HepG2 (cell line): ENCODE data around the gene SLC25A15. TPM values are rescaled to one million over a fixed set of nuclear protein-coding genes. Genes with fewer than 3 reads are reported as not detected.
A peak's percentile ranks its signal among the peaks of the same experiment; 100 is the strongest.

Source experiments
- ATAD3A ChIP-seq: sonication (generic); formaldehyde crosslinking; IDR thresholded peaks from 2 replicates; pipeline ENCODE4 v1.4.0; 2020; ENCODE audit warnings: missing genetic modification reagents
- CBX1 ChIP-seq: IDR thresholded peaks from one replicate; pipeline ENCODE4 v1.6.1; 2016; ENCODE audit warnings: antibody characterized with exemption, low read depth
- EZH2 ChIP-seq: conservative IDR thresholded peaks from 2 replicates; pipeline ENCODE4 v1.6.1; 2012; ENCODE audit warnings: mild to moderate bottlenecking, low read depth, low read length, moderate library complexity
- TCF12 ChIP-seq, 2 experiments: fragments of 450-650 bp in 1 of 2; sonication (generic) in 1 of 2; formaldehyde crosslinking in 1 of 2; IDR thresholded peaks; 2 replicates each; pipeline versions ENCODE4 v1.6.1 to v1.8.0; 2017 to 2022; ENCODE audit warnings: antibody characterized with exemption in 1 of 2, mild to moderate bottlenecking in 1 of 2, missing genetic modification reagents in 1 of 2, moderate library complexity in 1 of 2
- TCF7 ChIP-seq: sonication (generic); IDR thresholded peaks from 2 replicates; pipeline ENCODE4 v1.6.1; 2016; ENCODE audit warnings: antibody characterized with exemption, low read depth
- TOPORS ChIP-seq: sonication (generic); formaldehyde crosslinking; IDR thresholded peaks from 2 replicates; pipeline ENCODE4 v1.8.0; 2023; ENCODE audit warnings: mild to moderate bottlenecking, missing genetic modification reagents
- ZEB1 ChIP-seq: IDR thresholded peaks from 2 replicates; pipeline ENCODE4 v1.6.1; 2012; ENCODE audit warnings: mild to moderate bottlenecking, low read depth, inconsistent platforms; ENCODE audit not compliant: insufficient replicate concordance
- ZNF670 ChIP-seq: sonication (generic); formaldehyde crosslinking; IDR thresholded peaks from 2 replicates; pipeline ENCODE4 v1.8.0; 2022; ENCODE audit warnings: mild to moderate bottlenecking, missing genetic modification reagents, borderline replicate concordance
- ZNF878 ChIP-seq: sonication (generic); formaldehyde crosslinking; IDR thresholded peaks from 2 replicates; pipeline ENCODE4 v1.8.1; 2023; ENCODE audit warnings: mild to moderate bottlenecking, missing genetic modification reagents, moderate library complexity
- ZSCAN21 ChIP-seq: sonication (generic); formaldehyde crosslinking; IDR thresholded peaks from 2 replicates; pipeline ENCODE4 v1.8.0; 2022; ENCODE audit warnings: mild to moderate bottlenecking, missing genetic modification reagents, moderate library complexity, borderline replicate concordance
- polyA plus RNA-seq, 8 experiments: library from polyadenylated mRNA; depleted of rRNA in 3 of 8; stranded (reverse) in 7 of 8; unstranded in 1 of 8; fragments of >200 nt; fragmentation: Illumina TruSeq in 4 of 8; extraction: Trizol in 4 of 8; gene quantifications; 2 replicates each; pipeline versions ENCODE4 v1.2.1 to v1.2.3, GENCODE V29; 2011 to 2016; ENCODE audit warnings: low read depth in 4 of 8, missing spikeins in 1 of 8, mixed read lengths in 1 of 8; ENCODE audit not compliant: insufficient read depth in 1 of 8
- total RNA-seq, 5 experiments: library from RNA; depleted of rRNA; stranded (reverse); fragments of >200 nt; fragmentation: Illumina TruSeq; extraction: Trizol; gene quantifications; 2 replicates each; pipeline ENCODE4 v1.2.3, GENCODE V29; 2016; ENCODE audit warnings: low read depth in 1 of 5
- TF ChIP-seq, protein P1 (sequence below): sonication (generic); formaldehyde crosslinking; IDR thresholded peaks from 2 replicates; pipeline ENCODE4 v1.4.0; 2020; ENCODE audit warnings: mild to moderate bottlenecking, missing genetic modification reagents
- TF ChIP-seq, protein P2 (sequence below): sonication (generic); formaldehyde crosslinking; IDR thresholded peaks from 2 replicates; pipeline ENCODE4 v1.4.0; 2020; ENCODE audit warnings: missing genetic modification reagents
- TF ChIP-seq, protein P3 (sequence below), 2 experiments: sonication (generic) in 1 of 2; formaldehyde crosslinking in 1 of 2; IDR thresholded peaks; 2 replicates each; pipeline versions ENCODE4 v1.6.1 to v1.9.0; 2014 to 2022; ENCODE audit warnings: antibody characterized with exemption in 1 of 2, borderline replicate concordance in 1 of 2, inconsistent platforms in 1 of 2, low read depth in 1 of 2, missing genetic modification reagents in 1 of 2
- TF ChIP-seq, protein P4 (sequence below): sonication (generic); formaldehyde crosslinking; IDR thresholded peaks from 2 replicates; pipeline ENCODE4 v1.9.0; 2021; ENCODE audit warnings: missing genetic modification reagents, mild to moderate bottlenecking, borderline replicate concordance

SLC25A15 gene
- total and polyA plus RNA-seq, 2 of the 13 experiments (the other 11 are each of a cell fraction or from before 2014, with no cell fraction given) = 17.3 to 39.1 TPM

DNA sequence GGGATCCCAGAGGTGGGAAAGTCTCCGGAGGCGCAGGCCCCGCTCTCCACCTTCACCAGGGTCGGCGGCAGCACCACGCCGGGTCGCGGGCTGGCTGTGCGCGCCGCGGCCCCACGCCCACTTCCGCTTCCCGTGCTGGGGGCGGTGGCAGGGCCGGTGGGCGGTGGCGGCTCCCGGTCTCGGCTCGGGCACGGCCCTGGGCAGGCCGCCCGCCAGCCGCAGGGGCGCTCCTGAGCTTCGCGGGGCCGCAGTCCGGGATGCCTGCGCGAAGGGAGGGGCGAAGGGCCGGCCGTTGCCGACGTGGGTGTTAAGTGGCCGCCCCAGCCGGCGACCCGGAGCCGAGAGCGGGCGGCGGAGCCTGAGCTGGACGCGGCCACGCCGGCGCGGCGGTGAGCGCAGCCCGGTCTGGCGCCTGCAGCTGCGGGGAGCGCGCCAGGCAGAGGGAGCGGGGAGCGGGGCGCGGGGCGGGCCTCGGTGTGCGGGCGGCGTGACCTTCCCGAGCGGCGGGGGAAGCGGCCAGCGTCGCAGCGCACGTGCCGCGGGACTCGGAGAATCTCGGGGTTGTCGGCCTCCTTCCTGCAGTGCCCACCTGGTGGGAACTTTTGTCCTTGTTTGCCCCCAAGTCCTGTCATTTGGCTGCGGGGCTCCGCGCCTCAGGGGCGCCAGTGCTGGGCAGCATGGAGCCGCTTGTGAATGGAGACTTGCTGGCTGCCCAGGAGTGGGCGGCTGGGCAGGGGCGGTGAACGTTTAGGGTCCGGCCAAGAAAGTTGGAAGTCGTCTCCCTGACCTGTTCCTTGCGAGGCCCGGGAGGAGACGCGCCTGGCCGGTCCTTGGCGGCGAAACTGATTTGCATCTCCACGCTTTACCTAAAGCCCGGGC, at the start of gene SLC25A15 (continued):
- TF ChIP-seq ZNF670 (no peak), TOPORS (CRISPR knock-in tag) (peak; percentile 73; the same call in 1 of the 2 replicates), CBX1 (peak; percentile 17), ZSCAN21 (CRISPR knock-in tag) (peak; percentile 32; the same call in 1 of the 2 replicates), EZH2 (no peak), TCF12 (IDR thresholded peaks at IDR 0.05) (no peak), TCF12 (CRISPR knock-in tag; IDR thresholded peaks at IDR 0.05) (no peak), TCF7 (no peak), ZEB1 (no peak), ATAD3A (CRISPR knock-in tag) (no peak), ZNF878 (no peak)
- TF ChIP-seq, protein P1, sequence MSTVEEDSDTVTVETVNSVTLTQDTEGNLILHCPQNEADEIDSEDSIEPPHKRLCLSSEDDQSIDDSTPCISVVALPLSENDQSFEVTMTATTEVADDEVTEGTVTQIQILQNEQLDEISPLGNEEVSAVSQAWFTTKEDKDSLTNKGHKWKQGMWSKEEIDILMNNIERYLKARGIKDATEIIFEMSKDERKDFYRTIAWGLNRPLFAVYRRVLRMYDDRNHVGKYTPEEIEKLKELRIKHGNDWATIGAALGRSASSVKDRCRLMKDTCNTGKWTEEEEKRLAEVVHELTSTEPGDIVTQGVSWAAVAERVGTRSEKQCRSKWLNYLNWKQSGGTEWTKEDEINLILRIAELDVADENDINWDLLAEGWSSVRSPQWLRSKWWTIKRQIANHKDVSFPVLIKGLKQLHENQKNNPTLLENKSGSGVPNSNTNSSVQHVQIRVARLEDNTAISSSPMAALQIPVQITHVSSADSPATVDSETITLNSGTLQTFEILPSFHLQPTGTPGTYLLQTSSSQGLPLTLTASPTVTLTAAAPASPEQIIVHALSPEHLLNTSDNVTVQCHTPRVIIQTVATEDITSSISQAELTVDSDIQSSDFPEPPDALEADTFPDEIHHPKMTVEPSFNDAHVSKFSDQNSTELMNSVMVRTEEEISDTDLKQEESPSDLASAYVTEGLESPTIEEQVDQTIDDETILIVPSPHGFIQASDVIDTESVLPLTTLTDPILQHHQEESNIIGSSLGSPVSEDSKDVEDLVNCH = no peak
- TF ChIP-seq, protein P2, sequence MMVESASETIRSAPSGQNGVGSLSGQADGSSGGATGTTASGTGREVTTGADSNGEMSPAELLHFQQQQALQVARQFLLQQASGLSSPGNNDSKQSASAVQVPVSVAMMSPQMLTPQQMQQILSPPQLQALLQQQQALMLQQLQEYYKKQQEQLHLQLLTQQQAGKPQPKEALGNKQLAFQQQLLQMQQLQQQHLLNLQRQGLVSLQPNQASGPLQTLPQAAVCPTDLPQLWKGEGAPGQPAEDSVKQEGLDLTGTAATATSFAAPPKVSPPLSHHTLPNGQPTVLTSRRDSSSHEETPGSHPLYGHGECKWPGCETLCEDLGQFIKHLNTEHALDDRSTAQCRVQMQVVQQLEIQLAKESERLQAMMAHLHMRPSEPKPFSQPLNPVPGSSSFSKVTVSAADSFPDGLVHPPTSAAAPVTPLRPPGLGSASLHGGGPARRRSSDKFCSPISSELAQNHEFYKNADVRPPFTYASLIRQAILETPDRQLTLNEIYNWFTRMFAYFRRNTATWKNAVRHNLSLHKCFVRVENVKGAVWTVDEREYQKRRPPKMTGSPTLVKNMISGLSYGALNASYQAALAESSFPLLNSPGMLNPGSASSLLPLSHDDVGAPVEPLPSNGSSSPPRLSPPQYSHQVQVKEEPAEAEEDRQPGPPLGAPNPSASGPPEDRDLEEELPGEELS (CRISPR knock-in tag) = 0 out of 2 replicates have a peak, but pooled peaks have one; percentile 11
- TF ChIP-seq, protein P3, sequence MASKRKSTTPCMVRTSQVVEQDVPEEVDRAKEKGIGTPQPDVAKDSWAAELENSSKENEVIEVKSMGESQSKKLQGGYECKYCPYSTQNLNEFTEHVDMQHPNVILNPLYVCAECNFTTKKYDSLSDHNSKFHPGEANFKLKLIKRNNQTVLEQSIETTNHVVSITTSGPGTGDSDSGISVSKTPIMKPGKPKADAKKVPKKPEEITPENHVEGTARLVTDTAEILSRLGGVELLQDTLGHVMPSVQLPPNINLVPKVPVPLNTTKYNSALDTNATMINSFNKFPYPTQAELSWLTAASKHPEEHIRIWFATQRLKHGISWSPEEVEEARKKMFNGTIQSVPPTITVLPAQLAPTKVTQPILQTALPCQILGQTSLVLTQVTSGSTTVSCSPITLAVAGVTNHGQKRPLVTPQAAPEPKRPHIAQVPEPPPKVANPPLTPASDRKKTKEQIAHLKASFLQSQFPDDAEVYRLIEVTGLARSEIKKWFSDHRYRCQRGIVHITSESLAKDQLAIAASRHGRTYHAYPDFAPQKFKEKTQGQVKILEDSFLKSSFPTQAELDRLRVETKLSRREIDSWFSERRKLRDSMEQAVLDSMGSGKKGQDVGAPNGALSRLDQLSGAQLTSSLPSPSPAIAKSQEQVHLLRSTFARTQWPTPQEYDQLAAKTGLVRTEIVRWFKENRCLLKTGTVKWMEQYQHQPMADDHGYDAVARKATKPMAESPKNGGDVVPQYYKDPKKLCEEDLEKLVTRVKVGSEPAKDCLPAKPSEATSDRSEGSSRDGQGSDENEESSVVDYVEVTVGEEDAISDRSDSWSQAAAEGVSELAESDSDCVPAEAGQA (IDR thresholded peaks at IDR 0.05; ENCODE audit: low read depth) = no peak
- TF ChIP-seq, protein P3 (CRISPR knock-in tag; IDR thresholded peaks at IDR 0.05; ENCODE audit: borderline replicate concordance) = peak; percentile 49; the same call in 1 of the 2 replicates
- TF ChIP-seq, protein P4, sequence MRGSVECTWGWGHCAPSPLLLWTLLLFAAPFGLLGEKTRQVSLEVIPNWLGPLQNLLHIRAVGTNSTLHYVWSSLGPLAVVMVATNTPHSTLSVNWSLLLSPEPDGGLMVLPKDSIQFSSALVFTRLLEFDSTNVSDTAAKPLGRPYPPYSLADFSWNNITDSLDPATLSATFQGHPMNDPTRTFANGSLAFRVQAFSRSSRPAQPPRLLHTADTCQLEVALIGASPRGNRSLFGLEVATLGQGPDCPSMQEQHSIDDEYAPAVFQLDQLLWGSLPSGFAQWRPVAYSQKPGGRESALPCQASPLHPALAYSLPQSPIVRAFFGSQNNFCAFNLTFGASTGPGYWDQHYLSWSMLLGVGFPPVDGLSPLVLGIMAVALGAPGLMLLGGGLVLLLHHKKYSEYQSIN (CRISPR knock-in tag) = no peak
